Activated effector memory CD4-positive, alpha-beta T cell treated with anti-CD3 and anti-CD28 coated beads, Interleukin-2, amount 50 U/mL, for 16 hours (primary cell): ENCODE data around the gene IFT122.
"Not testable (repeated sequence)": the region's sequence is repeated elsewhere in the genome, so short reads cannot be mapped to it uniquely, and the experiment has no call there.

Source experiments
- DNase-seq: peaks from one replicate; pipeline ENCODE4 v3.0.0-alpha.2; 2020

The IFT122 gene

DNA sequence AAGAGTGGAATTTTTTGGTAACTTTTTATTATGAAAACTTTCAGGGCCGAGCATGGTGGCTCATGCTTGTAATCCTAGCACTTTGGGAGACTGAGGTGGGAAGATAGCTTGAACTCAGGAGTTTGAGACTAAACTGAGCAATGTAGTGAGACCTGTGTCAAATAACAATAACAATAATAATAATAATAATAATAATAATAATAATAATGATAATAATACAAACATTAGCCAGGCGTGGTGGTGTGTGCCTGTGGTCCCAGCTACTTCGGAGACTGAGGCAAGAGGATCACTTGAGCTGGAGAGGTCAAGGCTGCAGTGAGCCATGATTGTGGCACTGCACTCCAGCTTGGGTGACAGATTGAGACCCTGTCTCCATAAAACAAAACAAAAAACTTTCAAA is 105.9 kb downstream of the IFT122 start:
- DNase-seq, result not testable (repeated sequence)

DNA sequence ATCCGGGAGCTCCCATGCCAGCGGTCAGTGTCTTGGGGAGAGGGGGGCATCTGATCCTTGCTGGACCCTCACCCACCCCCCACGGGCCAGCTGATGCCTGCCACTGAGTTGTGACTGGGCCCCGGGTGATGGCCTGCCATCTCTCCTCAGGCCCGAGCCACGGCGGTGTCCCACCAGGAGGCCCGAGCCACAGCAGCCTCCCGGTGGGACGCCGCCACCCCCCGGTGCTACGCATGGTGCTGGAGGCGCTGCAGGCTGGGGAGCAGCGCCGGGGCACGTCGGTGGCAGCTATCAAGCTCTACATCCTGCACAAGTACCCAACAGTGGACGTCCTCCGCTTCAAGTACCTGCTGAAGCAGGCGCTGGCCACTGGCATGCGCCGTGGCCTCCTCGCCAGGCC is 107.2 kb downstream of the IFT122 start:
- DNase-seq, result no peak

DNA sequence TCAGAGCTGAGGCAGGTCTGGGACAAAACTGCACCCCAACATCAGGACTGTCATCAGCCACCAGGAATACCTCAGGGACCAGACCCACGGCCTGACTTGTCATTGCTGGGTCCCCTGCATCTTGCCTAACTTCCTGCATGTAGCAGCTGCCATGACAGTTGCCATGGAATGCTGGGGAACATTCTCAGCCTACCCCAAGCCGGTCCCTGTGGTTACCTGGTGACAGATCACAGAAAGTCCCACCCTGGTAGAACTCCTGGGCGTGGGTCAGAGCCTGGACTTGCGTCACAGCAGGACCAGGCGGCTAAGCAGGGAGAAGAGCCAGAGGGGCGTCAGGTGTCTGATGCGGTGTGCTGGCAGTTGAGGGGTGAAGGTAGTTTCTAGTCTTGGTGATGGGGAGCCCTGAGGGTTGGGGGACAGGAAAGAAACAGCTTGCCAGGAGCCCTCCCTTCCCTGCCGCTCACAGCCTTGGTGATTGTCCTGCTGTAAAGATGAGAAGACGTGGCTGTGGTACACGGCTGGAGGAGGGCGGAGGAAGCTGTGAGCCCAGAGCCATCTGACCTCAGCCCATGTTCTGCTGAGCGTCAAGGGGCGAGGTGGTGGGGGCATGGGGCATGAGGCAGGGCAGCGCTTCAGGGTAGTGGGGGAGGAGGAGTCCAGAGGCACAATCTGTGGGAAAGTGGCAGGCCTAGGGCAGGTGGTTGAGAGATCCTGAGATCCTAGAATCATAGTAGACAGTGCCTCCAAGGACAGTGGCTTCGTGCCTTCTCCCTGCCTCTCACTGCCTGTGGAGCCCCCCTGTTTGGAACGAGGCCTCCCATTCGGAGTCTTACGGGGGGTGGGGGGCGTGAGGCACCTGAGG is 108.3 kb downstream of the IFT122 start:
- DNase-seq, result no peak

DNA sequence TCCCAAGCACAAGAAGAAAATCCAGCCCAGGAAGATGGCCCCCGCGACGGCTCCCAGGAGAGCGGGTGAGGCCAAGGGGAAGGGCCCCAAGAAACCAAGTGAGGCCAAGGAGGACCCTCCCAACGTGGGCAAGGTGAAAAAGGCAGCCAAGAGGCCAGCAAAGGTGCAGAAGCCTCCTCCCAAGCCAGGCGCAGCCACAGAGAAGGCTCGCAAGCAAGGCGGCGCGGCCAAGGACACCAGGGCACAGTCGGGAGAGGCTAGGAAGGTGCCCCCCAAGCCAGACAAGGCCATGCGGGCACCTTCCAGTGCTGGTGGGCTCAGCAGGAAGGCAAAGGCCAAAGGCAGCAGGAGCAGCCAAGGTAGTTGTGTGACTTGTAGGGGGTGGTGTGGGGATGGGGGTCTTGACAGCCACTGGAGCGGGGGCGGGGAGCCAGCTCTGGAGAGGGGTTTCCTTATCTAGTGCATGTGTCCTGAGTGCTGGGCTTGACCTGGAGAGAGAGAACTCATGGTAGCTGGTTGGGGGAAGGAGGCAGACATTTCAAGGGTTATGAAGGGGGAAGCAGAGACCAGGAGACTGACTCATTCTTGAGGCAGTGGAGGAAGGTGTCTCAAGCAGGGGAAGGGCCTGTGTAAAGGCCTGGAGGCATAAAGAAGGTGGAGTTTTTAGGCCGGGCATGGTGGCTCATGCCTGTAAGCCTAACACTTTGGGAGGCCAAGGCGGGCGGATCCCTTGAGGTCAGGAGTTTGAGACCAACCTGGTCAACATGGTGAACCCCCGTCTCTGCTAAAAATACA is 109.2 kb downstream of the IFT122 start:
- DNase-seq, result no peak

DNA sequence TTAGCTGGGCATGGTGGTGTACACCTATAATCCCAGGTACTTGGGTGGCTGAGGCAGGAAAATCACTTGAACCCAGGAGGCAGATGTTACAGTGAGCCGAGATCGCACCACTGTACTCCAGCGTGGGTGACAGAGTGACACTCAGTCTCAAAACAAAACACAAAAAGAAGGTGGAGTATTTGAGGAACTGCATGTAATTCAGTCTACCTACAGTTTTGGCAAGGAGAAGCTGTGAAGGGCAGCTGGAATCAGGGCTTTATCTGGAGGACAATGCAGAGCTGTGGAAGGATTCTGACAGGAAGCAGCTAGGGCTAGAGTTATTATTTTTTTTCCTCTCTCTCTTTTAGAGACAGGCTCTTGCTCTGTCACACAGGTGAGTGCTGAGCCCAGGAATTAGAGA is 109.8 kb downstream of the IFT122 start:
- no peak for DNase-seq

DNA sequence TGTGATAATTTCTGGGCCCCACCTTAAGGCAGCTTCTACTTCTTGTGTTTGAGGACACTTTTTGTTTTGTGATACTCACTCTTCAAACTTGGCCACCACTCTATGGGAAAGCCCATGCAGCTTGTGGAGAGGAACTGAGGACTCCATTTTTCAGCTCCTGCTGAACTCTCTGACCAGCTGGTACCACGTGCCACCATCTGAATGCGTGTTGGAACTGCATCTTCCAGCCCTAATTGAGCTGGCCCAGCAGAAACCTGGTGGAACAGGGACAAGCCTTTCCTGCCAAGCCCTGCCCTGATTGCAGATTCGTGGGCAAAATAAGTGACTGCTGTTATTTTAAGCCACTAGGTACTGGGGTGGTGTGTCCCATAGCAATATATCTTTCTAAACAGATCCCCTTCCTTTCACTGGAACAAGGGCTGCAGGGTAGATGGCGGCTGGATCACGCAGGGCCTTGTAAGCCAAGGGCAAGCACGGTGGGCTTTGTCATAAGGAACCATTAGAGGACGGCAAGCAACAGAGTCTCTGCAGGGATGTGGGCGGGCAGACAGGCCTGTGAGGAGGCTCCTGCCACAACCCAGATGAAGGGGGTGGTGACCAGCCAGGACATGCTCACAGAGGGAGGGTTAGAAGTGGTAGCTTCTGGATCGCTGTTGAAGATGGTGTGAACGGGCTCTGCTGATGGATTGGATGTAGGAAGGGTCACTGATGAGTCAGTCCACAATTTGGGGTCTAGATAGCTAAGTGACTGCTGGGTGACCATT is 112.4 kb downstream of the IFT122 start:
- no peak for DNase-seq

DNA sequence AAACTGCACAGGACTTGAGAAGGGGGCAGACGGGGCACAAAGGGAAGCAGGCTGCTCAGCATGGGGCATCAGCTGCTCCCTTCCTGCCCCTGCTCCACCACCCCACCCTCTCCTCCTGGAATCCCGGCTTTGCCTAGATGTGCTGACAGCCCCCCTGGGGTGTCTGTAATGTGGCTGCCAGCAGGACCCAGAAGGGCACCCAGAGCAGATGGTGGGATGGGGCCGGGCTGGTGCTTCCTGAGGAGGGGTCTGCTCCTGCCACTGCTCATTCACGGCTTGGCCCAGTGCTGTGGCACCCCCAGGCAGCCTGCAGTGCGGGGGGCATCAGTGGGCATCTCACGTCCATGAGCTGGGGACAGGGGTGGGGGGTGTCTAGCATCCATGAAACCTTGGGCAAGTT is 113.1 kb downstream of the IFT122 start:
- DNase-seq, result no peak

DNA sequence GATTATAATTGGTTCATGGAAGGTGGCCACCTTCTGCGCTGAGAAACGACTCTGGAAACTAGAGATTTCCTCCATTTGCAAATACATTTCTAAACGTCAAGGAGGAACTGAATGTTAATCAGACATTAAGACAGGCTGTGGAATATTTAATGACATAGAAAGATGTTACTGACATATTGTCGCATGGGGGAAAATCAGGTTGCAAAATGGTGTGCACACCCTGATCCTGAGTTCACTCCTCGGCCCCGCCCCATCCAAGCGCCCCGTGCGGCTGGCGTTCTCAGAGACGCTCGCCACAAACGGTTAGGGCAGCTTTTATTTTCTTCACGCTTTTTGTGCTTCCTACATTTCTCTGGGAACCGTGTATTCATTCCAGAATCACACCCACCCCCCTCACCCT is 113.7 kb downstream of the IFT122 start:
- no peak for DNase-seq

DNA sequence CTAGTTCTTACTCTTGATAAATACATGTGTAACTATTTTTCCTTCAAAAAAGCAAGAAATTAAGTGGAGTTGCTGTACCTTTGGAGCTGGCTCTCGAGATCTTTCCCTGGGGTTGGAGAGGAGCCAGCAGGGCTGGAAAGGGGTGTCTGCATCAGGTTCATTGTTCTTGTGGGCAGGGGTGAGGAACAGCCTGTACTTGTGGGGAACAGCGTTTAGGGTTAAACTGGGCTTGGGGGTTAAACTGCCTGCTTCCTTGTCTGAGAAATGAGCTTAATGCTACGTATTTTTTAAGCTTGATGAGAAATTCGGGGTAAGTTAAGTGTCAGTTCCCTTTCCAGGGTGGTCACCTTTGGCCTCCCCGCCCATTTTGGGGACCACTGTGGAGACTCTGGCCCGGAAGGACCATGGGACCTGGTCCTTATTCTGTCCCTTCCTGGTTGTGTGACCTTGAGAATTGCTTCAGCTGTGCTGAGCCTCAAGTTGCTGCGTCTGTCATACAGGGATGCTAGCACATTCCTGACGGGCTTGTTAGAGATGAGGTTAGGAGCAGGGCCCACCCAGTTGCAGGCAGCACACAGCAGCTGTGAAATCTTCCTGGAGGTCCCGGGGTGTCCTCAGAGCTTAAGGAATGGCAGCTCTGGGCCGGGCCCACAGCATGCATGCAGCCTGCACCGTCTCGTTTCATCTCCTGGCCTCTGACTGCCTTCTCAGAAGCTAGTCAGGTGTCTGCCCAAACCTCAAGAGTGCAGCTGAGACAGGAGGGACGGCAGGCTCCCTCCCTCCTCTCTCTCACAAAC is 114.5 kb downstream of the IFT122 start:
- DNase-seq, result no peak

DNA sequence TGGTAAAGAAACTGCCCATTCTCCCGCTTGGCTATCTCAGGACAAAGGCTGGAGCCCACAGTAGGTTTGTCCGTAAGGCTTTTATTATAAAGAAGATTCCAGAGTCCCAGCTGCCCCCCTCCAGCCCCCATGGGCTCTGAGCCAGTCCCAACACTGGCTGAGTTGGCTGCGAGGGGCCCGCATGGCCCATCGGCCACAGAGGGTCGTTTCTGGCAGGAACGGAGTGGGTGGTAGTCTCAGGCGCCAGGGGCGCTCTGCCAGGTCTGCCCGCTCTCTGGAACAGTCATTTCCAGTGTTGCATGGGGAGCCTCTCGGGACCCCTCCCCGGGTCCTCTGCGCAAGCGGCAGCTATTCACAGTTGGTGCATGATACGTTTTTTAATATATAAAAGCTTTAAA is 115.1 kb downstream of the IFT122 start:
- DNase-seq, result no peak

DNA sequence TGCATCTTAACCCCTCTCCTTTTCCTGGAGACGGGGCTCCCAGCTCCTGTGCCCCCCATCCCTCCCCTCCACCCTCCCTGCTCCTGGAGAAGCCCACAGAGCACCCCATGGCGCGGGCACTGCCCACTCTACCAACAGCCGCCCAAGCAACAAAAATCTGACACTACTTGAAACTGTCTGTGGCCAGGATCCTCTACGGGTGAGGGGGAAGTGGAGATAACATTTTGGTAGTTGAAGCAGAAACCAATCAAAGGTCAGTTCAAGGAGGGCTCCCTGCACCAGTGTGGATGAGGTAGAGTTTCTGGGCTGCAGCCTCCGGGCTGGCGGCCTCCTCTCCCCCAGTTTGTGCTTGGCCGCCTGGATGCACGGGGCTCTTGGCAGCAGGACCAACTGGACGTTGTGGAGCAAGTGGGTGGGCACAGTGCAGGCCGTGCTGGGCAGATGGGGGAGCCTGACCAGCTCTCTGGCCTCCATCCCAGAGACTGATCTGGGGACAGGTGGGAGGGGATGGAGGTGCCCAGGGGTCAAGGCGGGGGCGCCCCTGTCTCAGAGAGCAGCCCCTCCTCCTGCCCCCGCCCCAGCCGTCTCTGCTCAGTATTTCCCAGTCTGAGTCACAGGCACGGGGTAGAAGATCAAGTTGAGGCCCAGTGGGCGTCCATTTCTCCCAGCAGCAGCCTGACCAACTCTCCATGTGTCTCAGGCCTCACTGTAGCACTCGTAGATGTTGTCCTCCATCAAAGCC is 115.8 kb downstream of the IFT122 start:
- no peak for DNase-seq

DNA sequence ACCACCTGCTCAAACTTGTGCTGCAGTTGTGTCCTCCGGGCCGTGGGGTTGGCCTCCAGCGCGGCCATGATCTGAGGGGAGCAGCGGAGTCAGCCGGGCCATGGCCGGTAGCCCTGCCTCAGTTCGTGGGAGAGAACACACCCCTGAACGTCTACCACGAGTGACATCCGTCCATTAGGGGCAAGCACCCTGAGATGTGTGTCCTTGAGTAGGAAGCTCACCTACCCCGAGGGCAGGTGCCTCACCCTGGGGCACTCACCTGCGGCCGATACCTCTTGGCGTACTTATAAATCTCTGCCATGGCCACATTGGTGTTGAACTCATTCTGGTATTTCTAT is 116.3 kb downstream of the IFT122 start:
- no peak for DNase-seq

DNA sequence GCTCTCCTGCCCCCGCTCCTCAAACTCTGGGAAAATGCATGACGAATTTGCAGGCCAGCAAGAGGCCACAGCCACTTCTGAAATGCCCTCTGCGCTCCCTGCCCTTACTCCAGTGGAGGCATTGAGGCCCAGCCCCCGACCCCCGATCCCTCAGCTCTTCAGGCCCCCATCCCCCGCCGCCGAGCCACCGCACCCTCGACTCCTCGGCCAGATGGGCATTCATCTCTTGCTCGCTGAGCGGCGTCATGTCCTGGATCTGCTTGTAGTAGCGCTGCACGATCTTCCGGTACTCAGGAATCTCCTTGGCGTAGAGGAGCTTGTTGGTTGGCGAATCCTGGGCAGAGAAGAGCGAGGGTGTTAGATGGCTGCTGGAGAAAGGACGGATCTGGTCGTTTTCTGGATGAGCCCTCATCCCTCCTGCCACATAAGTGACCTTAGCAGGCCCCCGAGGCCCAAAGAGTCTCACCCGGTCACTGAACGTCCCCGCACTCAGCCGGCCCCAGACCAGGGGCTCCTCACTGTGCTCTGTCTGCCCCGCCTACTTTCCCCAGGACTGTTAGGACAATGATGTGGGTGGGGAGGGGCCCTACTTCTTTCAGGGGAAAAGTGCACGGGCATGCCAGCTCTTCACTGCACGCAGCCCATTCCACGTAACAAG is 117.0 kb downstream of the IFT122 start:
- DNase-seq, result no peak

DNA sequence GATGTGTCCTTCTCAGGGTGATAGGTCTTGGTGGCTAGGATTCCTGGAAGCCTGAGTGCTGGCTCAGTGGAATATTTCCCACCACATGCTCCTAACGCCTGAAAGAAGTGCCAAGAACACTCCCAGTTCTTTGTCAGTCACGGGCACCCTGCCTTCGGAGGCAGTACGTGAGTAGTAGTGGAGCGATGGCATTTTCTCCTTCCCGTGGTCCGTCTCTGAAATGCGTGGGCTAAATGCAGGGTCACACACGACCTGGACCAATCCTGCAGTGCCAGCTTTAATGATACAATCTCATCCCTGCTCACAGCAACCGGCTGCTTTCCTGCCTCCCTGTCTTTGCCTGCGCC is 117.5 kb downstream of the IFT122 start:
- DNase-seq, result no peak

DNA sequence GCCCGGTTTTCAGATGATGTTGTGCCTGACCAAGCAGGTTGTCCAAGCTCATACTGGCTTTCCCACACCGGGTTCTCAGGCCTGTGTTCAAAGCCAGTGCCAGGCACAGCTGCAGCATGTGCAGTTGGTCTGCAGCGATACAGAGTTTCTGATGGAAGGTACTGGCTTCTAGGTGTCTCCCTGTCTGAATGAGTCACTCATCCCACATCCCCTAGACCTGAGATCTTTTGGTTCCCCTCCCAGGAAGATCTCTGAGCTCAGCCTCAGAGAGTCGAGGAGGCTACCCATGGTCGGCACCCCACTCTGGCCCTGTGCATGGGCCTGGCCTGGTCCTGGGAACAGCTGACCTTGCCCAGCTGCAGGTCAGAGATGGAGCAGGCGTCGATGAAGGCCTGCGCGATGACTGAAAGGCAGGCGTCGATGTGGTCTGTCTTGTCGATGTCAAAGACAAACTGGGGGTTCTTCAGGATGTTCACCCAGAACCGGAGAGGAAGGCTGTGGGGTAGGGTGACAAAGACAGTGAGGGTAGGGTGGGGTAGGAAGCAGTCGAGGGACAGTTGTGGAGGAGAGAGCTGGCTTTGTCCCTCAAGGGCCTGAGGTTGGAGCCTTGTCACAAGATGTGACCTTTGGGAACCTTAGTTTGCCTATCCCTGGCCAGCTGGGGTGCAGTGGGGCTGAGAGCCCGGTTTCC is 118.2 kb downstream of the IFT122 start:
- no peak for DNase-seq

DNA sequence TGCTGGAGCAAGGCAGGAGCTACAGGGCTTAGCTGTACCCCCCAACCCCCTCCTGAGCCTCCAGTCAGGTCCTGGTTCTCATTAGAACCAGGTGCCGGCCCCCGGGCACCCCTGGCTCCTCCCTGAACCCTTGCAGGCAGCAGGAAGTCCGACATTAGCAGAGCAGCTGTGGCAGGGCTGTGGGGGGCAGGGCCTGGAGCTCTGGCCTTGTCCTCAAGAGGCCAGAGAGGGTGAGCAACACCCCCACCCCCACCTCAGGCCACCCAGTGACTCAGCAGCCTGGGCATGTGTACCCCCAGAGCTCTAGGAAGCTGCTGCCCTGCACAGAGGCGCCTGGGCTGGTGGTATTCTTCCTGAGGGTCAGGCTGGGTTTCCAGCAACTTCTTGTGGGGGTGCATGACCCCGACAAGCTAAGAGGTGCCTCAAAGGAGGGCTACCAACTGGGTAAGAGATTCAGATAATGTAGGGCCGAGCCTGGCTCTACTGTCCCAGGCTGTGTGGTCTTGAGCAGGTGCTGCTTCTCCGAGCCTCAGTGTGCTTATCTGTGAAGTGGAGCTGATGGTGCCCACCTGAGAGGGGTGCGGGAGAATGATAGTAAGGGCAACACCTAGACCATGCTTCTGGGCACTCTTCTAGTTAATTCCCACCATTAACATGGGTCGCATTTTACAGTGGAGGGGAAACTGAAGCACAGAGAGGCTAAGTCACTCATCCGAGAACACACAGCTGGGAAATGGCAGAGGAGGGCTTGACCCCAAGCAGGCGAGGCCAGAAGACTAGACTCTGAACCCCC is 118.9 kb downstream of the IFT122 start:
- no peak for DNase-seq

DNA sequence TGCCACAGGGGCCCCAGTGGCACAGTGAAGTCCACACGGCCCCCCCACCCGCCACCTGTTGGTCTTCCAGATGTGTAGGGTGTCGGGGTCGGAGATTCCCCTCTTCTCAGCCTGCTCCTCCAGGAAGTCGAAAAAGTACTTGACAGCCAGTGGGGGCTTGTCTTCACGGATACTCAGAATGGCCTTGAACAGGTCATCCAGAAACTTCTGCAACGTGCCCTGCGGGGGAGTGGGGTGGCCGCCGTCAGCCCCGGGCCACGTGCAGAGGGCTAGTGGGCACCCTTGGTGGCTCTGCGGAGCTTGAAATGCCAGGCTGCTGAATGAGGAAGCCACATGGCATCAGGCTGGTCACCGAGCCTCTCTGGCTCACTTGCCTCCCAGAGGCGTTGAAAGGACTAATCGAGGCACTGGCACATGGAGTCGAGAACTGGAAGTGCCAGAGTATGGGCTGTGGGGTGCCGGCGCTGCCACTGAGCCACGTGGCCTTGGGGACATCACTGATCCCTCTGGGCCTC is 119.6 kb downstream of the IFT122 start:
- no peak for DNase-seq

DNA sequence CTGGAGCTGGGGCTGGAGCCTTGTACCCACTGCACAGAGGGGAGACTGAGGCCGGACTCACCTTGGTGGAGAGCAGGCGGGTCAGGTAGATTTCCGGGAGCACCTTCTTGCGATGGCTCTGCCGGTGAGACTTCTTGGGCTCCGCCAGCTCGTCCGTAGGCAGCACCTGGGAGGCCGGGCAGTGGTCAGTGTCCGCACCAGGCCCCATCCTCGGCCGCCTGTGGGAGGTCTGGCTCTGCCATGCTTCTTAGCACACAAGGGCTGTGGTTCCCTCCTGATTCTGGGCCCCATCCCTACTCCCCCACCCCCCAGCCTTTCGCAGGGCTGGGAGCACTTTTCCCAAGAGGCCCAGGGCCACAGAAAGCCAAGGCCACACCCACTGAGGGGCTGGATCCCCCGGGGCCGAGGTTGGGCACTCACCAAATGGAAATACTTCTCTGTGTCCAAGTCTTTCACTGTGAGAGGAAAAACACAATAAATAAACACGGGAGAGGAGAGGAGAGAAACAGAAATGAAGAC is 120.3 kb downstream of the IFT122 start:
- DNase-seq, result no peak

DNA sequence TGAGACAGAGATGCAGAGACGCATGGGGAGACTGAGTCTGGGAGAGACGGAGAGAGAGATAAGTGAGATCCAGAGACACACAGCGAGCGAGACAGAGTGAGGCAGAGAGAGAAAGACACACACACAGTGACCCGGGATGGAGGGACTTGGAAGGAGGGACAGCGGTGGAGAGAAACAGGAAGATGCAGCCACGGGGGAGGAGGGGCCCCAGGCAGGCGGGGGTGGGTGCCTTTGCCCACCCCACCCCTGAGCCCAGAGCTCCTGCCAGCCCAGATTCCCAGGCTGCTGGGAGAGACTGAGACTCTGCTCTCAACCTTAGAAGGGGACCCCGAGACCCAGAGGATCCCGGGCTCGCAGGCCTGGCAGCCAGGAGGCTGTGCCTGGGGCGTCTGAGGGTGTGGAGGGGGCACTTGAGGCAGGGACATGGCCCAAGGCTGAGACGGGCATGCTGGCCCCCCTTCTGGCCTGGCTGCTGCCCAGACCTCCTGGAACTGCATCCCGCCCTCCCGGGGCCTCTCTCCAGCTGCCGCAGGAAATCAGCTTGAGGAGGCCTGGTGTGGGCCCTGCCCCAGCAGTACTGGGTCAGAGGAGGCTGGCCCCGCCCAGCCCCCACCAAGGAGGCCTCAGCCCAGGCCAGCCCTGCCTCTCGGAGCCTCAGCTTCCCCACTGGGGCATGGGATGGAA is 121.0 kb downstream of the IFT122 start:
- DNase-seq, result no peak
